DMS153 (cell line): ENCODE data around the gene KRT78.
A peak's percentile ranks its signal among the peaks of the same experiment; 100 is the strongest.
"Not testable (repeated sequence)": the region's sequence is repeated elsewhere in the genome, so short reads cannot be mapped to it uniquely, and the experiment has no call there.

Experiments
- DNase-seq: peaks from one replicate; lab custom pipeline; 2025; lab: John Stamatoyannopoulos, UW

Gene KRT78

DNA sequence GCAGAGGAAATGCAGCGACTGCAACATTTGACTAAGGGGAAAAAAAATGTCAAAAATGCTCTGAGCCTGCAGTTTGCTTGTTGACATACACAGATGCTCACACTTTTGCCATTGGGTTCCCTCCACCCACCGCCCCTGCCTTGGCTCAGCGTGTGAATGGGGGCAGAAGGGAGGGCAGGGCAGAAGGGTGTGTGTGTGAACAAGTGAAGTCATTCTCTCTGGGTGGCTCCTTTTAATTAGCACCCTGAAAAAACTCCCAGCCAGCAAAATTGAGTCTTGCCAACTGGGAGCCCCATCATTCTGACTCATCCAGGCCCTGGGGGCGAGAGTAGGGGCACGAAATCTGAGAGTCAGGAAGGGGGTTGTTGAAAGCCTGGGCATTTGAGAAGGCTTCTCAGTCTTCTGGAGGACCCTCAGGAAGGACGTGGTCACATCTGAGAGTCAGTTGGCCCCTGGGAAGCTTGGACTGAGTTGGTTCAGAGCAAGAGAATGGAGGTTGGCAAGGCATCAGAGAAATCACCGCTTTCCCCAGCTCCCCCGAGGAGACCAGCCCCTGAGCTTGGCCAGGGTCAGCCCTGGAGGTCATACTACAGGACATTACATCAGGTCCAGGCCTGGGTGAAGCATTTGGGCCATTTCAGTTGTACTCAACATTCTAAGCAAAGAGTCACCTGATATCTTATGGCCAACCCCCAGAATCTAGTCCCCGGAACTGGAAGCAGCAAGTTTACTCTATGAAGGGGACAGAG, 22.7 kb upstream of the KRT78 start:
- no peak for DNase-seq

DNA sequence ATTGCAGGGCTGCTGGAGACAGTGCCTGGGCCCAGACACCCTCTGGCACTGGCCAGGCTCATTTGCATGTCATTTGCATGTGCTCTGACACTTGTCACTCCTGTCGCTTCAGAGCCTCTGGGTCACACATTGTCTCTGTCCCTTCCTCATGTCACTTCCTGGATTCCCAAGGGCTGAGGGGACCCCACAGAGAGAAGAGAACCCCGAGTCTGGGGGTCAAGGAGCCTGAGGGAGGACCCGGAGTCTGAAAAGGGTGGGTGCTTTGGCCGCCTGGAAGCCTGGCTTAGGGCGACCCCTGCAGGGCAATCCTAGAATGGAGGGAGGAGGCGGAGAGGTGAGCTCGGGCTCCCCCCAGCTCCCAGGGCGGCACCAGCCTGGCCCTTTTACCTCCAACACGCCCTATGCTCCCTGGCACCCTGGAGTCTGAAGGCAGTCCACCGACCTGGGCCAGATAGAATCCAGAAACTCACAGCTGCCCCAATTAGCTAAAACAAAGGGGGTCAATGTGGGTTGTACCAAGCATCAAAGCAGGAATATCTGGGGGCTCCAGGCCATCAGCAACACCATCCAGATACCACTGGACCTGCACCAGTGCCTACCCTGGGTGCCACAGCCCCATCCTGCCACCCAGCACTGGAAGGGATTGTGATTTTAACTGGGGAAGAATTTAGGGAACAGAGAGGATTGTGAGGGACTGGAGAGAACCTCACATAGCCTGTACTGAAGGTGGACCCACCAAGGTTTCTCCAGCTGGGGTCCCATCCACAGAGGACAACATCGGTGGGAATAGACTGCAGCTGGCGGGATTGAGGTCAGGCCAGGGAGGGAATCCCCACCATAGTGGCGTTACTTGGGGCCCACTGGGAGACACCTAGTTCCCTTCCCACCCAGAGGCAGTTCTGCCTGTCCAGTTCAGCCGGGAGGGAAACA, 21.8 kb upstream of the KRT78 start:
- DNase-seq = no peak

DNA sequence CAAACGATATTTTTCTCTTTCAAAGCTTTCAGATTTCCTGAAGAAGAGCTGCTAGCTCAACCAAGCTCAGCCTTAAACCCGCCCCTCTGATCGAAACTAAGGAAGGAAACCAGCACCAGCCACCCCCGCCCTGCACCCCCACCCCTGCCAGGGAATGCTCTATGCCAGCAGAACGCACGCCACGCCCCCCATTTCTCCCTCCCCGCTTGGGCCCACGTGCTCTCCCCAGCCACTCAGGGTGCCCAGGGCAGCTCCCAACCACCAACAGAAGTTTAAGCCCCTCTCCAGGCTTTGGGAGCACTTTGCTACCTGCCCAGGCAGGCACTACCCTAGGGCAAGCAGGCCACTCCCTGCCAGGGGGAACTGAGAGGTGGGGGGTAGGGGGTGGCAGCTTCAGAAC, 18.8 kb upstream of the KRT78 start:
- no peak for DNase-seq

- DNase-seq = no peak
These were observed 18.4 kb upstream of the KRT78 start for GRCh38 chr12:52867152-52867551.

- peak; percentile 48 for DNase-seq
These were observed 16.5 kb upstream of the KRT78 start for GRCh38 chr12:52865090-52865944.

DNA sequence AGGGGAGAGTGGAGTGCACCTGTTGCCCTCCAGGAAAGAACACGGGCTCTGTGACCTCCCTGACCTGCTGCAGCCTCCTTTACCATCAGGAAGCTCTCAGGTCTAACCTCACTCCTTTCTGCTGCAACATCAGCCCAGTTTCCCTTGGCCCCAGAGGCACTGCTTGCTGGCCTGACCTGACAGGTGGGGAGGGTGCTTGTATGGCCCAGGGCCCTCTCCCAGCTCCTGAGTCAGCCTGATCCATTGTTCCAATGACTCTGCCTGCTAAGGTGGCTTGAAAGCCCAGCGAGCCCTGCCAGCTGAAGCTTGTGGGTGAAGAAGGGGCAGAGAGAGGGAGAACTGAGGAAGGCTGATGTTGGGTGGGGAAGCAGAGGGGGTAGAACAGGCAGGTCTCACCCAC, 13.2 kb upstream of the KRT78 start:
- no peak for DNase-seq

- DNase-seq = no peak
These were observed 12.7 kb upstream of the KRT78 start for GRCh38 chr12:52861511-52861910.

DNA sequence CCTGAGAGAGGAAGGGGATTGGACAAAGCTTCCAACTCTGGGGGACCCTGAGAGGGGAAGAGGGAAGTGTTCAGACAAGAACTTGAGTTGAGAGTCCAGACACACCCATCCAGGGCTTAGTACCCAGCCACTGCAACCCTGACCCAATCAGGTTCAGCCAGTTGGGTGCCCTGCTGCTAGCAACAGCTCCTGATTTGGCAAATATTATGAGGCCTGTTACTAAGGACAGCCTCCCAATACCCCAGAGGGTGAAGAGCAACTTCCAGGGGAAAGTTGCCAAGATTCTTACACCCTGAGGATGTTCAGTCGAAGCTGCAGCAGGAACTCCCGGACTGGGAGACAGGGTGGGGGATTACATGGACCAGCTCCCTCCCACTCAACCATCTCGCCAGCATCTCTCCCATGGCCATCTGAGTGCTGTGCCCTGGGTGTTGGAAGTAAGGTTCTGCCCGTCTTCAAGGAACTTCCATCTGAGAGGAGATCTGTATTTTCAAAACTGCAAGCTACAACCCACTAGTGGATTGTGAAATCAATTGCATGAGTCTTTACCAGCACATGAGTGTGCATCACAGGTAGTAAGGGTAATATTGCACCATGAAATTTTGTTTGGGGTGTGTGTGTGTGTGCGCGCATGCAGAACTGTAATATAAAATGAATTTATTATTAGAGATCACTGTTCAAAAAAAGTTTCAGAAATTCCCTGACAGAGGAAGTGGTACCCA, 11.5 kb upstream of the KRT78 start:
- no peak for DNase-seq

DNA sequence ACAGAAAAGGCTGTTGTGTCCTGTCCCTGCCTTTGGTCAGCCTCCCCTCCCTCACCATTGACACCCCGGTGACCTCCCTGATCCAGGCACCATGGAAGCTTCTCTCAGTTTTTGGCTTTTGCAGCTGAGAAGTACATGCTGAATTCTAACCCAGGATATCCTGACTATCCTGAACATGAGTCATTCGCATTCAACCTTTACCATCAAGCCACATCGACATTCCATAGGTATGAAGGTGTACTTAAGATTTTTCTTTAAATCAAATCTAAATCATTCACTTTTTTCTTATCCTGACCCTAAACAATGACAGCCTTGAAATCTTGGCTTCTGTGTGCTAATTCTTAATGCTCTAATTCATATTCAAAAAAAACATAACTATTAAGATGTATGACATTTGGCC, 8.7 kb upstream of the KRT78 start:
- DNase-seq = no peak

DNA sequence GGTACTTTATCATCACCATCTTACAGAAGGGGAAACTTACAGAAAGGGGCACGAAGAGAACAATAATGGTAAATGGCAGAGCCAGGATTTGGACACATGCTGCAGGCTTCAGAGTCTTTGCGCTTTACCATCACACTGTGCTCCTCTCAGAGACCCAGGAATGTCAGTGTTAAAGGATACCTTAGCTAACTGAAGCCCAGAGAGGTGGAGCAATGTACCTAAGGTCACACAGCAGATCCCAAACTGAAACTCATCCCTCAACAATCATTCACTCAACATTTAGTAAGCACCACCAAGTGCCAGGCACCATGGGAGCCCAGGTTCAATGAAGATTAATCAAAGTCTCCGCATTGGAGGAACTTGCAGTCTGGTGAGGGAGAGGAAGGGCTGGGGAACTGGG, 8.0 kb upstream of the KRT78 start:
- DNase-seq = no peak

DNA sequence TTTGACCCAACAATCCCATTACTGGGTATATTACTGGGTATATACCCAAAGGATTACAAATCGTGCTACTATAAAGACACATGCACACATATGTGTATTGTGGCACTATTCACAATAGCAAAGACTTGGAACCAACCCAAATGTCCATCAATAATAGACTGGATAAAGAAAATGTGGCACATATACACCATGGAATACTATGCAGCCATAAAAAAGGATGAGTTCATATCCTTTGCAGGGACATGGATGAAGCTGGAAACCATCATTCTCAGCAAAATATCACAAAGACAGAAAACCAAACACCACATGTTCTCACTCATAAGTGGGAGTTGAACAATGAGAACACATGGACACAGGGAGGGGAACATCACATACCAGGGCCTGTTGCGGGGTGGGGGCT, 7.3 kb upstream of the KRT78 start:
- not testable (repeated sequence) for DNase-seq

DNA sequence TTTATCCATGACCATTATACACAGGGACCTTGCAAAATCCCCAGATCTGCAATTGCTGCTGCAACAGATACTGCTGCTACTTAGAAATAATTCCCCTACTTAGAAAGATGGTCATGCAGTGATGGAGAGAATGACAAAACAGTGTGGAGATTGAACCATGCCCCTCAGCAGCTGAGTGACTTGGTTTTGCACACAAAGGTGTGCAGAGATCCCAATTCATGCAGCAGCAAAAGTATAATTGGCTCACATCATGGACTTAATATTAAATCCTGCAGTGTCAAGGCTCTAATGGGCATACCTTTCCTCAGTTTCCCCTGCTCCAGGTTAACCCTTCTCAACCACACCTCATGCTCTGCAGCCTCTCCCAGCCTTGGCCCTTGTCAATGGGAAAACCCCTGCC, 3.0 kb upstream of the KRT78 start:
- DNase-seq = no peak

DNA sequence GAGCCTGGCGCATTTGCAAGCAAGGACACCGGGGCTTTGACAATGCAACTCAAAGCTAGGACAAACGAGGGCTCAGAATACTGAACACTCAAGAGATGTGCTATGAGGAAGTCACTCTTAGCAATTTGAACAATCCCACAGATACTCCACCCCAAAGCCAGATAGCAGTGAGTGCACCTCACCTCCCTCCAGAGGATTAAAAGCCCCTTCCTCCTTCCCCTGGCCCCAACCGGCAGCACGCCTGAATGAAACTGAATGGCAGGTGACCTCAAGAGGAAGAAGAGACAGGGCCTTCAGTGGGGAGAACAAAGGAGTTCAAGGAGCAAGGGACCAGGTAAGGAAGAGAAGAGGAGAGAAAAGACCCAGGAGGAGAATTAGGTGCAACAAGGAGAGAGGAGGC, 1.9 kb upstream of the KRT78 start:
- DNase-seq = no peak

- DNase-seq = no peak
These were observed 717 bp upstream of the KRT78 start for GRCh38 chr12:52849511-52849910.

- no peak for DNase-seq
These were observed 1.3 kb downstream of the KRT78 start for GRCh38 chr12:52847335-52848102.

DNA sequence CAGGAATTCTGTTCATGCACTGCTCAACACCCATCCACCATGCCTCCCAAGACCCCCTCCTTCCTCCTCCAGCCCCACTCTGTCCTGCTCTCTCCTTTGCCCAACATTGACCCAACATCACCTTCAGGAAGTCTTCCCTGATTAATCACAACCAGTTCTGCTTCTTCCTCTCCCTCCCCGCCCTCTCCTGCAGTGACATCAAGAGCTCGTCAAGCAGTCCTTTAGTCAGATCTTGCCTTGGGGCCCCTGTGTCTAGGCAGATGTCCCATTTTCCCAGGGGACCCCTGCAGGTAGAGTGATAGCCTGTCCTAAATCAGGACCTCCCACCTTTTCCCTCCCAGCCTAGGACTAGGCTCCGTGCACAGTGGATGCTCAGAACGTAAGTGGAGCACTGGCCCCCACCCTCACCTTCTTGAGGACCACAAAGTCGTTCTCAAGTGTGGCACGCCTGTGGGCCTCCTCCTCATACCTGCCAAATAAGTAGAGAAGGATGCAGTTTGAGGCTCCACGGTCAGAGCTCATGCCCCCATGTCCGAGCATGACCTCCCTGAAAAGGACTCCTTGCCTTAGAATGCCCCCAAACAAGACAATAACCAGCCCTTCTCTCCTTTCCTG, 2.3 kb downstream of the KRT78 start:
- no peak for DNase-seq

DNA sequence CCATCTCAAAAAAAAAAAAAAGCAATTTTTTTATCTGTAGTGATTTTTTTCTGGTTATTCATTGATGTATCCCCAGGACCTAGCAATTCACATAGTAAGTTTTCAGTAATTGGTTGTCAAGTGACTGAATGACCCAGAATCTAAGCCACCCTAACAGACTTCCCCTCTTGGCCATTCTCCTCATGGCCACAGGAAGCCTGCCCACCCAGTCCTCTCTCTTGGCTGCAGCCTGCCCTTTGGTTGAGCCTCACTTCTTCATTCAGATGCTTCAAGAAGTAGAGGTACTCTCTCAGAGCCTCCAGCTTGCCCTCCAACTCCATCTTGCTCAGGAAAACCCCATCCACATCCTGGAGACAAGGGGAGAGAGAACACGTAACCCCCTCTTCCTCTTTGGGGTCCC, 2.8 kb downstream of the KRT78 start:
- no peak for DNase-seq

GRCh38 chr12:52844386-52844785, 4.4 kb downstream of the KRT78 start:
- DNase-seq = no peak

DNA sequence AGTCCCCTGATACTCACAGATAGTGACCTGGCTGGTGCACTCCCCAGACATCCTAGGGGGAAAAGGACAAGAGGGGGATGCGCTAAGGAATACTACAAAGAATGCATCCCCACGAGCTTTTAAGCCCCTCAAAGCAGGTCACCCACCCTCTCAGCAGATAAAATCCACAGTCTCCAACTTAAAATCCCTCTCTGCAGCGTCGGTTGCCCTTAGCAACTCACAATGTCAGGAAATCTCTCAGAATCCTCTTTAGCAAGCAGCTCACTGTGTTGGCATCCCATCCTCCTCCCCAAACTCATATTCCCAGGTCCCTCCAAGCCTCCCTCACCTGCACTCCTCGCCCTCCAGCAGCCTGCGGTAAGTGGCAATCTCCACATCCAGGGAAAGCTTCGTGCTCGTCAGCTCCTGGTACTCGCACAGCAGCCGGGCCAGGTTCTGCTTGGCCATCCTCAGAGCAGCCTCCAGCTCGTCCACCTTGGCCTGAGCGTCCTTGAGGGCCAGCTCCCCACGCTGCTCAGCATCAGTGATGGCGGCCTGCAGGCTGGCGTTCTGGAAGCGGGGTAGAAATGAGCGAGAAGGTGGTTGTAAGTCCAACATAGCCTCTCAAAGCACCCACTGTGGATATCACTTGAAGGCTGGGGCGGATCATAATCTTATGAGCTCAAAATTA, 9.2 kb downstream of the KRT78 start:
- no peak for DNase-seq
